Measurements from ENCODE around the gene LBX2.

Gene LBX2, protein sequence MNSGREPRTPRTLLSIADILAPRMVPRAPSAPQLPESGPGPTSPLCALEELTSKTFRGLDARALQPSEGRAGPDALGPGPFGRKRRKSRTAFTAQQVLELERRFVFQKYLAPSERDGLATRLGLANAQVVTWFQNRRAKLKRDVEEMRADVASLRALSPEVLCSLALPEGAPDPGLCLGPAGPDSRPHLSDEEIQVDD
- total RNA-seq = 0.18 to 1.3 (median 0.90) reads per million in 4 experiments

DNA sequence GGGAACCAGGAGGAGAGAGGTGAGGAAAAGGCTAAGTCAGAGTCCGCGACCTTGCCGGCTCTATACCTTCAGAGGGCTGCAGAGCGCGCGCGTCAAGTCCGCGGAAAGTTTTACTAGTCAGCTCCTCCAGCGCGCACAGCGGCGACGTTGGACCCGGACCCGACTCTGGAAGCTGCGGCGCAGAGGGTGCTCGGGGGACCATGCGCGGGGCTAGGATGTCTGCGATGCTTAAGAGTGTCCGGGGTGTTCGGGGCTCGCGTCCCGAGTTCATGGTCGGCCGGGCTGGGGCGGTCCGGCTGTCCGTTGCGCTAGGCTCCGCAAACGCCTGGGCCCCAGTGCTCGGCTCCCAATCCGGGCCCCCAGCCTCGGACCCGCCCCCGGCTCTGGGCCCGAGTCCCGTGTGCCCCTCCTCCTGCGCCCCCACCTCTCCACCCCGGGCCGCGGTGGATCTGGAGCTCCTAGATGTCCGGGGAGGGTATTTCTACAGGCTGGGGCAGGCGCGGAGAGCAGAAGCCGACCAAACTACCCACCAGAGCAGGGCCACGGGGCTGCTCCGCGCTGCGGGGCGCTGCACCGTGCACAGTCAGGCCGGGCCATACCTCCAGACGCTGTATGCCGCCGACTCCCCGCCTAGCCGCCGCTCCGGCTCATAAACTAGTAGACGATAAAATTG, at the start of gene LBX2:
Gene LBX2, minus strand, starts transcription at position 337 of the 673 bp plus-strand sequence. Its CDS starts 66 bp downstream, at position 271.
- no peak for DNase-seq

DNA sequence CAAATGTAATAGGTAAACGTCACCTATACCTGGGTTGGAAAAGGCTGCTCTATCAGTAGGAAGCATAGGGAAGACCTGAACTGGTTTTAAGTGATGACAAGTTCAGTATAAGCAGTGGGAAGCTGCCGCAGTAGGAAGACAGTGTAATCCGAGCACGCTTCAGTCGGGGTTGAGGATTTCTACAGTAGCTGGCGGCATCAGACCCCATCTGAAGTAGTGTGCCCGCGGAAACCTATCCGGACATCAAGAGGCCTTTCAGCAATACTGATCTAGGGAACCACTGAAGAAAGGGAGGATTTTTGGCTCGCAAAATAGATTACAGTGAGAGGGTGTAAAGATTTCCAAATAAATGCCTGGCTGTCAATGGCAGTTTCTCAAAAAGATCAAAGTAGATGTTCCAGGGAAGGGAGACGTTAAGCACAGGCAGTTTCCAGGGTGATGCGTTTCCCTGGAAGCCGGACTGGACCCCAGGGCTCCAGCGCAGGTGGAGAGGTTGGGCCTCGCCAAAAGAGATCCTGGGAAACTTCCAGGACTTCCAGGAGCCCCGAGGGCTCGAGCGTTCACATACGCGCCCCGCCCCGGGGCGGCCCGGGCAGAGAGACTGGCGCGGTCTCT, 49.0 kb upstream of the LBX2 start:
- DNase-seq = no peak

DNA sequence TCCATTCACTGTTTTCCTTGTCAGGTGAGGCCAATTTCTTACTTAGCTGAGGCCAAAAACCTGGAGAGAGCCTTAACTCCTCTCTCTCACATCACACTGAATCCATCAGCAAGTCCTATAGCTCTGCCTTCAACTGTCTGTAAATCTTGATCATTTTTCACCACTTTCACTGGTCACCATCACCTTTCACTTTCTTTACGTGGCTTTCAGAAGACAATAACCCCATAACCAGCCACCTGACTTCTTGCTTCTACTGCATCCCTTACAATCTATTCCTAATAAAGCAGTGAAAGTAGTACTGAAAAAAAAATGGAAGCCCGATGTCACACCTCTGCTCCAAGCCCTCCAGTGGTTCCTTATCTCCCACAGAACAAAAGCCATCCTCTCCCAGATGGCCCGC, 46.6 kb upstream of the LBX2 start:
- DNase-seq = no peak

DNA sequence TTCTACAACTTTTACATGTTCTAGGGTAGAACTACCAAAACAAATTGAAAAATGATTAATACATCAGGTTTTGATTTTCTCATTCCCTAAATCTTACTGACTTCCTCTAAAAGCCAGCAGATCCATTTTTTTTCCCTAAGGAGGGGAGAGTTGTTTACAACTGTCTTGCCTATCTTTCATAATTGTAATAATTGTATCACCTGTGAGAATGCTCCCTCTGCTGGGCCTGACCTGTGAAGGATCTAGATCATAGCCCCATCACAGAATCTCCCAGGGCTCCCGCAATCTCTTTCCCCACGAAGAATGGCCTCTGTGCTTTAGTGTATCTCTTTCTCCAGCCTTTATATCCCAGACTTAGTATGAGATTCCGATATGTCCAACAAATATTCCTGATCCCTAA, 45.2 kb upstream of the LBX2 start:
- no peak for DNase-seq

DNA sequence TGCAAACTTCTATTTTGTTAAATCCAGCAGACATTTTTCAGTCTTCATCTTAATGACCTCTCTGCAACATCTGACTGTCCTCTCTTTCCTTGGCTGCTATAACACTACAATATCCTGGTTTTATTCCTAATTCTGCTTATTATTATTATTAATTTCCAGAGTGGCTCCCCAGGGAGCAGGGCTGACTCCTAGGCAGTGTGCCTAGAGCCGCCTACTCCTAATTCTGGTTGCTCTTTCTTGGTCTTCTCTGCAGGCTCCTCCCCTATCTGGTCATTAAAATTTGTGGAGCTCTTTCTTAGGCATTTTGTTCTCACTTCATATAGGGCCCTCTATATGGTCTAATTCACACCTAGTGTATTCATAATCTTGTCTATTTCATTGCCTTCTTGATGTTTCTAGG, 43.6 kb upstream of the LBX2 start:
- DNase-seq = no peak

DNA sequence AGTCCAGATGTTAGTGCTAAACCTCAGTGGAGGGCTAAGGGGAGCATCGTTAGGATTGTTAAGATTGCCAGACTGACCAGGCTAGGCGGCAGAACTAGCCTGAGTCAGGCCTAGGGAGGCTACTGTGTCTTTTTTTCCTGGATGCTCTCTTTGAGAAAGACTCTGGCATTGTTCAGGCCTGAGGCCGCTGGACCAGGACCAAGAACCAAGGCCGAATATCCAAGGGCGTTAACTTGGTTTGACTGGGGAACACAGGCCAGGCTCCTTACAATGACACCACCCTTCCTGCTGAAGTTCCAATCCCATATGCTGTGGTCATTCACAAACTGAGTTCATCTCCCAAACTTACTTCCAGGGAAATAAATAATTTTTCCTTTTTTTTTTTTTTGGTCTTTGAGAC, 40.9 kb upstream of the LBX2 start:
- no peak for DNase-seq

DNA sequence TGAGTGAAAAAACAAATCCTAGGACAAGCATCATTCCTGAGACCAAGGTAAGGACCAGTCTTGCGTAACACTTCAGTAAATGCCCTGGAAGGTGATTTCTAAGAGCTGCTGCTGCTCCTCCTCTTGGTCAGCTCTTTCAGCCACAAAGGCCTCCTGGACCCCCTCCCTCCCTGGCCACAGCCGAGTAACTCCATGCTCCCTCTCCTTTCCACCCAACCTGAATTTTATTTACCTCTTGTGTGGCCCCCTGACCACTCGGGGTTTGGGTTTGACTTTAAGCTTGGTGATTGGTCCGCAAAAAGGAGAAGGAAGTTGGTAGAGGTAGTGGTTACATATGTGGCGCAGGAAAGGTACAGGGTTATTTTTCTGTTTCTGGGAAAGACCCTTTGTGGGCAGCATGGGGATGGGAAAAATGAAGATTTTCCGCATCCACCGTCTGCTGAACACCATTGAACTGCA, 39.5 kb upstream of the LBX2 start:
- DNase-seq = no peak

DNA sequence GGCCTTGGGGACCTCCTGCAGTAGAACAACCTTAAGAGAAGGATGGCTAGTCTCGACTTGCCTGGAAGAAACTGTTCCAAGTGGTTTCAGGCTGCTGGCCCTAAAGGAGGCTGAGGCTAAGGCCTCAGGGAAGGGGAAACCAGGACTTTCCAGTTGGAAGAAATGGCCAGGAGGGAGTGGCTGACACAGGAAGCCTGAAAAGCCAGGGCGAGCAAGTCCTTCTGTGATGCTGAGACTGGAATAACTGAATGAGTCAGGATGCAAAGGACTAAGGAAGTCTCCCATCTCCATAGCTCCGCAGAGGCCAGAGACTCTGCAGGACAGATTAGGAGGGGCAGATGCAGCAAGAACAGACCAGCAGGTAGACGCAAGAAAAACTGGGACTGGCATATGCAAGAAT, 37.7 kb upstream of the LBX2 start:
- DNase-seq = no peak

DNA sequence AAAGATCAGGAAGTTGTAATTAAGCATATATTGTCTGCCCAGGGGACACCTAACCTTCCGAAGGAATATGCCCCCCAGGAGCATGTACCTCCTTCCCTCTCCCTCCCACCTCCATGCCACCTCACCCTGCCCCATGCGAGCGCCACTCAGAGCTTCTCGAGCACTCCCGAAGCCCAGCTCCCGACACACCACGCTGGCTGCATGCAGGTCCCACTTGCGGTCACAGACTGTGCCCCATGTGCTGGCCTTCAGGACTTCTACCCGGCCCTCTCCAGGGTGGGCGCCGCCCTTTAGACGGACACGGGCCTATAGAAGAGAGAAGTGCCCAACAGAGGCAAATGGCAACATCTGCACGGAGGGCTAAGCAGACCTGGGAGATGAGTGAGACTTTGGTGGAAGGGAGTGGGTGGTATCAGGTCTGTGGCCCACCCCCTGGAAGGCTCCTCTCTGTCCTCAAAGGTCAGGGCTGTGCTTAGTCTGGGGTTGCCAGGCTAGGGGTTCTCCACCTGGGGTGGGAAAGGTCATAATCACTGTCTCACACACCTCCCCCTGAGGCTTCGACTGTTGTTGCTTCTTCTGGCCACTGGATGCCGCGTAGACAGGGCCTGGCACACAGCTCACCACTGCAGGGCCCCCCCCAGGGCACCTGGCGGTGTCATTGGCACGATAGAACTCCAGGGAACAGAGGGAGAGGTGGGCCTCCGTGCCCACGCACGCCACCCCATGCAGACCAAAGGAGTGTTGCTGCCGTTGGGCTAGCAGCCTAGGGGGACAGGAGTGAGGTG, 37.0 kb upstream of the LBX2 start:
- DNase-seq = no peak

DNA sequence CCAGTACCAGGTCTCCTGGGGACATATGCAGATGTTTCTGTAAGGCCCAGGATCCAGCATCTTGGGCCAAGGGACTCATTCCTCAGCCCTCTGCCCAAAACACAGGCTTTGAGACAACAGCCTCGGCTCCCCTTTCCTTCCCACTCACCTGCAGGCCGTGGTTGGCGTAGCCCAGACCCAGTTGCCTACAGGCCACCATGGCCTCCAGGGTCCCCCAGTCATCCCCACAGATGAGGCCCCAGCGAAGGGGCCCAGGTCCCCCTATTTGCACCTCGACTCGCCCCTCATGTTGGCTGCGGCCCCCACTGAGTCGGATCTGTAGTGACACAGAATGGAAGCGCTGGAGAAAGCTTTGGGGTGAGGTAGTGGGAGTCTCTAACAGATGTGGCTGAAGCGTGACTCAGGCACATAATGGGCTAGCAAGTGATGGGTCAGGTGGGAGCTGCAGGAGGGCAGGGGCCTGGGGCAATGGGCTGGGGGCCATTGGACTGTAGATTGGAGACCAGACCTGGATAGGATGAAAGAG, 36.1 kb upstream of the LBX2 start:
- no peak for DNase-seq

DNA sequence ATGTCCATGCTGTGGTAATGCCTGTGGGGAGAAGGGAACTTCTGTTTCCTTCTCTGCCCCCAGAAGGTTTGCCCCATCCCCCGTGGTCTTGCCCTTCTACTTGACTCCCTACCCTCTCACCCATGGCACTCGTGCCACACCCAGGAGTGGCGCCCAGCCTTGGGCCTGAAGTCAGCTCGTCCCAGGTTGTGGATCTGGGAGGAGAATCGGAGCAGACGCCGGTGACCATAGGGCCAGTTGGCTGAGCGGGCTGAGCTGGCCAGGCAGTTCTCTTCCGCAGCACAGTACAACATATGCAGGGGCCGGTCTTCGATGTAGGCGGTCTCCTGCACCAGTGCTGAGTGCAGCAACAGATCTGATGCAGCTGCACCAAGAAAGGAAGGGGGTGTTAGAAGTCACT, 35.0 kb upstream of the LBX2 start:
- no peak for DNase-seq

DNA sequence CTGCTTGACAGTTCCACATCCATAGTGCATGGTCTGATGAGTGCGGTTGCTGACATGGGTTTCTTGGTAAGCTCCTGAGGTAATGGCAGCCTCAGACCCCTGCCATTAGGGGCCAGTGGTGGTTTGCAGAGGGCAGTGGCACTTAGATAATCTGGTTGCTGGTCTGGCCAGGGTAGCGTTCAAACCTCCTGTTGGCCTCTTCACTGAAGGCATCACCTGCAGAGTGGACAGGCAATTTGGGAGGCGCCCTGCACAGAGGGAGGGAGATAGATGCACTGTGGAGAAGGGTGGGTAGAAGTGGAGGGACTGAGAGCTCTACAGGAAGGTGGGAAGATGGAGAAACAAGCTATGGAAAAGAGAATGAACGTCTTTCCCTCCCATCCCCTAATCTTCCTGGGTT, 34.1 kb upstream of the LBX2 start:
- no peak for DNase-seq

DNA sequence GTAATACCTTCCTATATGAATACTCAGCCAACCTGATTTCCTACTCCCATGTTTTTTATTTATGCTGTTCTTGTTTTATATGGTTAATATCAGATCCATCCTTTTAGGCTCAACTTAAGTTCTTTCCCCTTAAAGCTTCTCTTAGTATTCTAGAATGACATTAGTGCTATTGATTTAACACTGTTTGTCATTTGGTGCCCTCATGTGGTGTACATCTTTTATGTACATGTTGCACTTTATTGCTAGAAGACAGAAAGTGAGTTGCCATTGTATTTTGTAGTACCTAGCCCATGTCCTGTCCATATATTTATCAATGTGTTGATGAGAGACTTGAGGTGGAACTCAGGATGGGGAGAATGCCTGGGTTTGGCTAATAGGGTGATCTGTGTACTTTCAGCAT, 32.8 kb upstream of the LBX2 start:
- no peak for DNase-seq

DNA sequence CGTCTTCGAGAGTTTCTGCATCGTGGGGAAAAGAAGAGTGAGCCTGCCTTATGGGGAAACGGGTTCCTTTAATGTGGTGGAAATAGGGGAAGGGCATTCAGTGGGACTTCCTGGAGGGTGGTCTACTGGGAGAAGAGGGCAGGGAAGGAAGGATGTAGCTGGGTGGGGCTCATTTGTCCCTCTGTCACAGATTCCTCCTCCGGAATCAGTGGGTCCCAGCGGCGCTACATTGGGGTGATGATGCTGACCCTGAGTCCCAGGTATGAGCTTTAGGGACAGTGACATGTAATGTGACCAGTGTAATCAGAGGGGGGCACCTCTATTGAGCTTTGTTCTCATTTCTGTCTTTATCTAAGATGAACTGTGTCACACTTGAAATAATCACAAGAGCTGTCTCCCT, 32.3 kb upstream of the LBX2 start:
- DNase-seq = no peak

DNA sequence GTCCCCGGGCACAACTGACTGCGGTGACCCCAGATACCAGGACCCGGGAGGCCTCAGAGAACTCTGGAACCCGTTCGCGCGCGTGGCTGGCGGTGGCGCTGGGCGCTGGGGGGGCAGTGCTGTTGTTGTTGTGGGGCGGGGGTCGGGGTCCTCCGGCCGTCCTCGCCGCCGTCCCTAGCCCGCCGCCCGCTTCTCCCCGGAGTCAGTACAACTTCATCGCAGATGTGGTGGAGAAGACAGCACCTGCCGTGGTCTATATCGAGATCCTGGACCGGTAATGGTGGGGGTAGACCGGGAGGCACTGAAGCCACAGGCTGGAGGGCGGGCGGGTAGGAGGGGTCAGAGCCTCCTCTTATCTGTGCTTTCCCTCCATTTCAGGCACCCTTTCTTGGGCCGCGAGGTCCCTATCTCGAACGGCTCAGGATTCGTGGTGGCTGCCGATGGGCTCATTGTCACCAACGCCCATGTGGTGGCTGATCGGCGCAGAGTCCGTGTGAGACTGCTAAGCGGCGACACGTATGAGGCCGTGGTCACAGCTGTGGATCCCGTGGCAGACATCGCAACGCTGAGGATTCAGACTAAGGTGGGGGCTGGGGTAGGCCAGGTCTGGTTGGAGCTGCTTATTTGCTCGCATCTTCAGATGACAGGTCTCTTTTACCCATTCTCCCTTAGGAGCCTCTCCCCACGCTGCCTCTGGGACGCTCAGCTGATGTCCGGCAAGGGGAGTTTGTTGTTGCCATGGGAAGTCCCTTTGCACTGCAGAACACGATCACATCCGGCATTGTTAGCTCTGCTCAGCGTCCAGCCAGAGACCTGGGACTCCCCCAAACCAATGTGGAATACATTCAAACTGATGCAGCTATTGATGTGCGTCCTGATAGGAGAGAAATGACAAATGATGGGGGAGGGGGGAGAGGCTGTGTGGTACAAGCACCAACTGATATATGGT, 31.1 kb upstream of the LBX2 start:
- DNase-seq = peak; percentile 16

DNA sequence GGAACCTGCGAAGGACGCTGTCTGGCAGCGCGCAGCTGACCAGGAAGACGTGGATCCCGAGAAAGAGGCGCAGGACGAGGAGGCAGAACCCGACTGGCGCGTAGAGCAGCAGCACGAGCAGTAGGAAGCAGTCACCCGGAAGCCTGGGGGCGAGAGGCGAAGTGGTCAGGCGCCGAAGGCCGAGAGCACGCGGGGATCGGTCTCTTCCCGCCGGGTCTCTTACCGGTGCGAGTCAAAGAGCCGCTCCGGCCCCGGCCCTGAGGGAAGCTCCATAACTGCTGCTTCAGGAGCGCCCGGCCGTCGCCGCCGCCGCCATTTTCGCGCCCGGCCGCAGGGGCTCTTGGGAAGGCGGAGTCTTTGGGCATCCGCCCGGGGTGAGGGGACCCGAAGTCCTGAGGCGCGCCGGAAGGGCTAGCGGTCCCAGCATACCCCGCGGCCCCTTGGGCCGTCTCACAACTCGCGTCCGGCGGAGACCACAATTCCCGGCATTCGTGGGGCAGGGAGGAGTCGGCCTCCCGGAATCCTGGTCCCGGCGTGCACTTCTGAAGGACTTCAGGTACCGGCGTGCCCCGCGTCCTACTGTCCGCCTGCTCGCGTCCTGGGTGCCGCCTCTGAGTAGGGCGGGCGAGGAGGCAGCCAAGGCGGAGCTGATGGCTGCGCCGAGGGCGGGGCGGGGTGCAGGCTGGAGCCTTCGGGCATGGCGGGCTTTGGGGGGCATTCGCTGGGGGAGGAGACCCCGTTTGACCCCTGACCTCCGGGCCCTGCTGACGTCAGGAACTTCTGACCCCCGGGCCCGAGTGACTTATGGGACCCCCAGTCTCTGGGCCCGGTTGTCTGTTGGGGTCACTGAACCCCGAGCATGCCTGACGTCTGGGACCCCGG, 30.2 kb upstream of the LBX2 start, which contains the start of the genes AUP1 and HTRA2:
Gene AUP1, minus strand, starts transcription at position 350 of the 882 bp plus-strand sequence. Its CDS starts 77 bp downstream, at position 273.
Gene HTRA2, plus strand, starts transcription at position 577 of the 882 bp plus-strand sequence. Its CDS starts 74 bp downstream, at position 651.
- peak; percentile 68 for DNase-seq

DNA sequence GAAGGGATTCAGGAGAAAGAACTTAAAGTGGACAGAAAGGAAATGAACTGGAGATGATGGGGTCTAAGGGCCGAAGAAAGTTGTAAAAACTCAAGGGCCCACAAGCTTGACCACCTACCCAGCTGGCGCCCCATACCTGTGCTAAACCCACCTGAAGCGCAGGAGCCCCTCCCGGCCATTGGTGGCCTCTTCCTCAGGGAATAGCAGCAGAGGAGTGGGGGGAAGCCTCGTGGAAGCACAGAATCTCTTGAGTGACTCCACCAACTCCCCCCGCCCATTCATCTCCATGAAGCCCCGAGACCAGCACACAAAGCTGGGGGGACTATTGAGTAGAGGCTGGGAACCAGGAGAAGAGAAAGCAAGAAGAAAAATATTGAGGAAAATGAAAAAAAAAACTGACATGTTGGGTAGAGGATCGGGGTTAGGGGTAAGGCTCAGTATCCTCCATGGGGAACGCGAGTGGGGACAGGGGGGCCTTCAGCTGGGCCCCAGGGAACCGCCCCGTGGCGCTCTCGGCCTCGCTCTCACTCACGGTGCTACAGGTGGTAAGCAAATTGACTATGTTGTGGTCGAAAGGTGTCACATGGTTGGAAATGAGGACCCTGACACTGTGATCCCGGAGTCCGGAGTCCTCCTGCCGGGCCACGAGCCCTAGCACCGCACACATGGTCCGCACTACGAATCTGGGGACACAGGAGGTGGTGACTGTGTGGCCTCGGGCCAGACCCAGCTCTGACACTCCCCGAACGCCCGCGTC, 29.4 kb upstream of the LBX2 start:
- no peak for DNase-seq

DNA sequence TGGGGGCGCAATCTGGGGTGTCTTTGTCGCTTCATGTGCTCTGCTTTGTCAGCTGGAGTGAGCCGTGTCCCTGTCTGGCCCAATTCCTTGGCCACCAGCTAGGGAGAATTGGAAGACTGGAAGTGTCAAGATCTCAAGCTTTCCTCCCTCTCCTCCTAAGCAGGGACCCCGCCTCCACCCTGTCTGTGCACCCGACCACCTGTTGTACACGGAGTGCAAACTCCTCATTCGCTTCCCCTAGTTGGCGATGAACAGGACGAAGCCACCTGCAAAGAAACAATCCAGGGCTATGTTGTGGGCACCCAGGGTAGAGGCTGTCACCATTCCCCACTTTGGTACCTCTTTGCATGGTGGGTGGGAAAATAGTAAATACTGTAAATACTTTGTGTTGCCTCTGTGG, 28.3 kb upstream of the LBX2 start:
- no peak for DNase-seq

DNA sequence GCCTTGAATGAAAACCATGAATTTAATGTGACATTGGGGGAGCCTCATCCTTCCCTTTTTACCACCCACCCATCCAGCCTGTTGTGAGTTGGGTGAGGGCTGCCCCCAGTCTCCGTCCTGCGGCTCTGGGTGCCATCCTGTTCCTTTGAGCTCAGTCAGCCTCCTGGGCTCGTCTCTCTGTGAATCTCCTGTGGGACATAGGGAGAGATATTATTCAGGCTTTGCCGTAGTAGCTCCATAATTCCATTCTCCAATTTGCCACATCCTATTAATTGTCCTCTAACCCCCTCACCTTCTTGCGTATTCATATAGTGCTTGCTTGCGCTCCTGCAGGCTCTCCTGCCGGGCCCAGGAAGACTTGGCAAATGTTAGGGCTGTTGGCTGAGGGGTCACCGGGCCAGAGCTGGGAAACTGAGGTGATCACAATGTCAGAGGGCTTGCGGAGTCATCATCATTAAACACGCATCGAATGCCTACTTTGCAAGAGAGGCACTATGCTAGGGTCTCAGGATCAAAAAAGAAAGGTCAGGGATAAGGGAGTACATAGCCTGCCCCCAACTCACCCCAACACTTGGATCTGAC, 27.3 kb upstream of the LBX2 start:
- no peak for DNase-seq

Data from effector CD8-positive, alpha-beta T cell (primary cell).